ENCODE results near the gene C21orf58.

The C21orf58 gene

DNA sequence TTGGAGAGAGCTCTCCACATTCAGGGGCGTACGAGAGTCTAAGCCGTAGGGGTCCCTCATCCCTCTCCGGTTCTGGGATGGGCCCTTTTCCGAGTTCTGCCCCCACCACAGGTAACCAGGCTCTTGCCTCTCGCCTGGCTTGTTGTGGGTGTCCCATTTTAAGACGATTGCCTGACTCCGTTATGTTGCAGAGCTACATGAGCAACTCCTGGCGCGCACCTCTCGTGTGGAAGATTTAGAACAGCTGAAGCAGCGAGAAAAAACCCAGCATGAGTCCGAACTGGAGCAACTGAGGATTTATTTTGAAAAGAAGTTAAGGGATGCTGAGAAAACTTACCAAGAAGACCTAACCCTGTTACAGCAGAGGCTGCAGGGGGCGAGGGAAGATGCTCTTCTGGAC is 29.2 kb upstream of the C21orf58 start:
- H3K9me3 ChIP-seq (ENCODE audit: control insufficient read depth, low read length): no peaks in the 10 kb centered on the region
- H3K36me3 ChIP-seq (ENCODE audit: control insufficient read depth, insufficient read depth, low read length): peaks cover 93% of the 10 kb centered on the region
- no peaks in the 10 kb centered on the region for H3K4me1 ChIP-seq (ENCODE audit: control insufficient read depth, insufficient read depth, low read length, poor library complexity, severe bottlenecking)
- no peak overlapping the region for H3K4me3 ChIP-seq (ENCODE audit: extremely low read depth, insufficient read depth, low read length, poor library complexity, severe bottlenecking)
- 88 to 95% methylated on average over 11 to 14 of the region's 14 CpGs for WGBS, 2 experiments (ENCODE audit: insufficient coverage in 2 of 2)
- no peak overlapping the region for H3K27ac ChIP-seq (ENCODE audit: low read depth, low read length, severe bottlenecking)

DNA sequence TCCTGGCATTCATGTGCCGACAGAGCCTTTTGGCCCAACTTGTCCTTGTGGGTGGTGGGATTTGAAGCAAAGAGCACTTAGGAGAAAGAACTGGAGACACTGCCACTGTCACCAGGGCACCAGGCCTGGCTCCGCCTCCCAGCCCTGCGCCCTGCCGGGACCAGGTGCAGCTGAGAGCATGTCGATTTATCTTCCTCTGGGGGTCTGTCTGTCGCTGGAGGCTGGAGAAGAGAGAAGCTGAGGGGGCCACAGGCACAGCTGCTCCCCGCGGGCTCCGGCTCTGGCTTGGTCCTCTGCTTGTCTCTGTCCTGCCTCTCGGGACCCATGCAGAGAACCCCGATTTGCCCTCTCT is 28.5 kb upstream of the C21orf58 start:
- no peak overlapping the region for H3K4me3 ChIP-seq (ENCODE audit: extremely low read depth, insufficient read depth, low read length, poor library complexity, severe bottlenecking)
- no peaks in the 10 kb centered on the region for H3K4me1 ChIP-seq (ENCODE audit: control insufficient read depth, insufficient read depth, low read length, poor library complexity, severe bottlenecking)
- H3K9me3 ChIP-seq (ENCODE audit: control insufficient read depth, low read length): no peaks in the 10 kb centered on the region
- no peak overlapping the region for H3K27ac ChIP-seq (ENCODE audit: low read depth, low read length, severe bottlenecking)
- 94 to 98% methylated on average over 10 to 11 of the region's 11 CpGs for WGBS, 2 experiments (ENCODE audit: insufficient coverage in 2 of 2)
- peaks cover 93% of the 10 kb centered on the region for H3K36me3 ChIP-seq (ENCODE audit: control insufficient read depth, insufficient read depth, low read length)

DNA sequence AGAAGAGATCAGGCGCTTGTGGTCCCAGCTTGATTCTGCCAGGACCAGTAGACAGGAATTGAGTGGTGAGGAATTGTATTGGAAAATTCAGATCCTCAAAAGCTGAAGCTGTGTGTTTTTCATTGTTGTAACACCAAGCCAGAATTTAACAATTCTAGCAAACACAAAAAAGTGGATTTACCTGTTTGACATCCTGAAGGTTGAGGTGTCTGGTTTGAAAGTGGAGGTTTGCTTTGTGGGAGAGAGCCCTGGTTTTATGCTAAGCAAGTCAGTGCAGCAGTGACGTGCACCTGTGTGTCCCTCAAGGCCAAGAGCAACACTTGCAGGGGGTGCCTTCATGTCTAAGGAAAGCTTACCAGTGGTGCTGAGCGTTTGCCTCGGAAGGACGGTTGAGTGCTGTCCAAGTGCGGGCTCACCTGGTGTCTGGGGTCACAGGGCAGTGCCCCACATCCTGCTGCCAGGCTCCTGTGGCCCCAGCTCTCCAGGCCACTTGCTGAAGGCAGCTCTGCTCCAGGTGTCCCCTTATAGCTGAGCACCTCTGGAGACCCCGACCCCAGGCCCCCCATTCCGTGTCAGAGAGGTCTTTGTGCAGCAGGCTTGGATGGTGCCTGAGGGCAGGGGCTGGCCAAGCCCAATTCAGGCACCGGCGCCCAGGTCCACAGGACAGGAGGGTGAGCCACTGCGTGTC is 27.9 kb upstream of the C21orf58 start:
- H3K9me3 ChIP-seq (ENCODE audit: control insufficient read depth, low read length): no peaks in the 10 kb centered on the region
- 97 to 98% methylated on average over 10 to 11 of the region's 11 CpGs for WGBS, 2 experiments (ENCODE audit: insufficient coverage in 2 of 2)
- H3K4me3 ChIP-seq (ENCODE audit: extremely low read depth, insufficient read depth, low read length, poor library complexity, severe bottlenecking): no peak overlapping the region
- H3K36me3 ChIP-seq (ENCODE audit: control insufficient read depth, insufficient read depth, low read length): peaks cover 92% of the 10 kb centered on the region
- H3K4me1 ChIP-seq (ENCODE audit: control insufficient read depth, insufficient read depth, low read length, poor library complexity, severe bottlenecking): no peaks in the 10 kb centered on the region
- no peak overlapping the region for H3K27ac ChIP-seq (ENCODE audit: low read depth, low read length, severe bottlenecking)

DNA sequence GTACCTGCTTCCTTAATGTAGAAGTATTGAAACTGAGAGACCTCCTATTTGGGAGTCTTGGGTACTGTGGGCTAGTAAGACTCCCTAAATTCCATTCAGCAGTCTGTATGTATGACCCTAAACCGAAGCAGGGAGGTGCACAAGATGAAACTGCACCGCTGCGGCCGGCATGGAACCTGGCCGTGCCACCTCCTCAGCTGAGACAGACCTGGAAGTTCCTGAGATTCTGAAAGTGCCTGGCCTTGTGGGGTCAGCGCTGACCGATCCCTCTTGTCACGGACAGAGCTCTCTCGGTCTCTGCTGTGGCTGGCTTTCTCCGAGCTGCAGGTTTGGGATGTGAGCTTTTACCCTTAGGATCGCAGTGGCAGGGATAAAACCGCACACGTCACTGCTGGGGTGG is 27.3 kb upstream of the C21orf58 start:
- WGBS, 2 experiments (ENCODE audit: insufficient coverage in 2 of 2): 97 to 98% methylated on average over 13 of the region's 13 CpGs
- no peak overlapping the region for H3K4me3 ChIP-seq (ENCODE audit: extremely low read depth, insufficient read depth, low read length, poor library complexity, severe bottlenecking)
- H3K9me3 ChIP-seq (ENCODE audit: control insufficient read depth, low read length): no peaks in the 10 kb centered on the region
- no peaks in the 10 kb centered on the region for H3K4me1 ChIP-seq (ENCODE audit: control insufficient read depth, insufficient read depth, low read length, poor library complexity, severe bottlenecking)
- H3K27ac ChIP-seq (ENCODE audit: low read depth, low read length, severe bottlenecking): no peak overlapping the region
- peaks cover 90% of the 10 kb centered on the region for H3K36me3 ChIP-seq (ENCODE audit: control insufficient read depth, insufficient read depth, low read length)

DNA sequence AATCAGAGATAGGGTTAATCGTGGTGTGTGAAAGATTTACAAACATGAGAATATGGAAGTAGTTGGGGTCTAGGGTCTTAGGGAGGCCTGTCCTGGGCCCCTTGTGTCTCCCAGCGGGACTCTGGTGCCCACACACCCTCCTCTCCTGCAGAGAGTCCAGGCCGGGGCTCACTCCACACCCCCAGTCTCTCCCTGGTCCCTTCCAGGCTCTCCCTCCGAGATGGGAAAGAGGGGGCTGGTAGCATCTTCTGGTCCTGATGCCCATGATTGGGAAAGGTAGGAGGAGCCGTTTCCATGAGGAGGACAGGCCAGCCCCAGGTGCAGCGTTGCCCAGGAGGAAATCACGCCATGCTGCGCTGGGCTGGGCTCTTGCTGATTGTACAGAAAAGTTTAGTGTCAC is 26.9 kb upstream of the C21orf58 start:
- Histone ChIP-seq H3K9me3 (ENCODE audit: control insufficient read depth, low read length) (no peaks in the 10 kb centered on the region), H3K36me3 (ENCODE audit: control insufficient read depth, insufficient read depth, low read length) (peaks cover 90% of the 10 kb centered on the region), H3K4me1 (ENCODE audit: control insufficient read depth, insufficient read depth, low read length, poor library complexity, severe bottlenecking) (no peaks in the 10 kb centered on the region), H3K27ac (ENCODE audit: low read depth, low read length, severe bottlenecking) (no peak overlapping the region), H3K4me3 (ENCODE audit: extremely low read depth, insufficient read depth, low read length, poor library complexity, severe bottlenecking) (no peak overlapping the region)
- WGBS, 2 experiments (ENCODE audit: insufficient coverage in 2 of 2): 96 to 97% methylated on average over 5 to 7 of the region's 8 CpGs

DNA sequence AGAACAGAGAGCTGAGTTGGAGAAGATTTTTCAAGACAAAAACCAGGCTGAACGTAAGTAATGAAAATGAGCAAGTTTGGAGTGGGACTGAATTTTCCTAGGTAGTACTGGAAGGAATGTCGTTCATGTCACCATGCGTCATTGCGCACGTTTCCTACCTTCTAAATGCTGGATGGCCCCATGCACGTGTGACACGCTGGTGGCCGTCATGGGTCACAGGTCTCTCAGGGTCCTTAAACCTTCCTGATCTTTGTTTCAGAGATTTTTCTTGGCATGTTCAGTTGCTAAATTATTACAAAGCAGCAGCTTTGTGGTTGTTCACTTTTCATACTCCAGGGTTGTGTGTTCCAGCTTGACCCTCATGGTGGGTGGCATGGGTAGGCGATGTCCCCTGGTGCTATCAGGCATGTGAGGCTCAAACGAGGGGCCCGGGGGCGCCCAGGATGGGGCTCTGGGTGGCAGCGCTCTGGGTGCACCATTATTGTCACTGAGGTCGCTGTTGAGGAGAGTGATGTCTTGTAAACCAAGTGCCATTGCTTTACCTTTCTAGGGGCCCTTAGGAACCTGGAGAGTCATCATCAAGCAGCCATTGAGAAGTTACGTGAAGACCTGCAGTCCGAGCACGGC is 25.6 kb upstream of the C21orf58 start:
- Histone ChIP-seq H3K36me3 (ENCODE audit: control insufficient read depth, insufficient read depth, low read length) (peaks cover 92% of the 10 kb centered on the region), H3K9me3 (ENCODE audit: control insufficient read depth, low read length) (no peaks in the 10 kb centered on the region), H3K27ac (ENCODE audit: low read depth, low read length, severe bottlenecking) (no peak overlapping the region), H3K4me1 (ENCODE audit: control insufficient read depth, insufficient read depth, low read length, poor library complexity, severe bottlenecking) (no peaks in the 10 kb centered on the region), H3K4me3 (ENCODE audit: extremely low read depth, insufficient read depth, low read length, poor library complexity, severe bottlenecking) (no peak overlapping the region)
- WGBS, 2 experiments (ENCODE audit: insufficient coverage in 2 of 2): 96 to 99% methylated on average over 14 to 17 of the region's 17 CpGs

DNA sequence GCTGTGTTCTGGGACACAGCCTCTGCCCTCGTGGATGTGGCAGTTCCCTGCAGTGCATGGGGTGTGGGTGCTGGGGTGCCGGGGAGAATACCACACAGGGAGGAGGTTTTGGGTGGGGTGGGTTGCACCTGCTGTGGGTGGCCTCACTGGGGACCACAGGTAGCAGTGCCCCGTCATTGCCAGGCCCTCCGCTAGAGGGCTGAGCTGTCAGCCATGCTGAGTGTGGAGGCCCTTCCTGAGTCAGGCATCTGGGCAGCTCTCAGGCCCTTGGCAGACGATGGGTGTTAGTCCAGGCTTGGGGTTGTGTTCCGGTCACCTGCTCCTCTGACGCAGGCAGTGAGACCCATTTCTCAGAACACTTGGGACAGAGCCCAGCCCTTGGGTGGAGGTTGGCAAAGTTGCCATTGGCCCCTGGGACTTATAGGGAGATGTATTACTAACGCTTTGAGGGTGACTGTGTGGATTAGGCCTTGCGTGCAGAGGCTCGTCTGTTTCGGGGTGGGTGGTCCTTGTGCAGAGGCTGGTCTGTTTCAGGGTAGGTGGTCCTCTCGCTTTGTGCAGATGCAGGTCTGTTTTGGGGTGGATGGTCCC is 24.2 kb upstream of the C21orf58 start:
- Histone ChIP-seq H3K4me1 (ENCODE audit: control insufficient read depth, insufficient read depth, low read length, poor library complexity, severe bottlenecking) (no peaks in the 10 kb centered on the region), H3K4me3 (ENCODE audit: extremely low read depth, insufficient read depth, low read length, poor library complexity, severe bottlenecking) (no peak overlapping the region), H3K9me3 (ENCODE audit: control insufficient read depth, low read length) (no peaks in the 10 kb centered on the region), H3K36me3 (ENCODE audit: control insufficient read depth, insufficient read depth, low read length) (peaks cover 81% of the 10 kb centered on the region), H3K27ac (ENCODE audit: low read depth, low read length, severe bottlenecking) (no peak overlapping the region)
- 95 to 99% methylated on average over 8 to 11 of the region's 12 CpGs for WGBS, 2 experiments (ENCODE audit: insufficient coverage in 2 of 2)

DNA sequence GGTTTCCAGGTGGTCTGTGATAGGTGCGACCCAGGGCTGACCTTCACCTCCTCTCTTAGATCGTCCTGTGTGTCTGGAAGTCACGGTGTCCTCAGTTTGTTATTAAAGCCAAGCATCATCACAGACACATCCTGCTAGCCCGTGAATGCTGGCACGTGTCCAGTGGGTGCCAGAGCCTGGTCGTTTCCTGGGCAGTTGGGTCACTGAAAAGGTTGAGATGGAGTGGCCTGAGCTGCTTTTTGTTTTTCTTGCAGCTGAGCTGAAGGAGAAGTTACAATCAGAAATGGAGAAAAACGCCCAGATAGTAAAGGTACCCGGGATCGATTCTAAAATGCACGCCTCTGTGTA is 23.5 kb upstream of the C21orf58 start:
- WGBS, 2 experiments (ENCODE audit: insufficient coverage in 2 of 2): 91 to 98% methylated on average over 10 of the region's 10 CpGs
- H3K36me3 ChIP-seq (ENCODE audit: control insufficient read depth, insufficient read depth, low read length): peaks cover 78% of the 10 kb centered on the region
- no peak overlapping the region for H3K4me3 ChIP-seq (ENCODE audit: extremely low read depth, insufficient read depth, low read length, poor library complexity, severe bottlenecking)
- no peaks in the 10 kb centered on the region for H3K9me3 ChIP-seq (ENCODE audit: control insufficient read depth, low read length)
- H3K4me1 ChIP-seq (ENCODE audit: control insufficient read depth, insufficient read depth, low read length, poor library complexity, severe bottlenecking): no peaks in the 10 kb centered on the region
- no peak overlapping the region for H3K27ac ChIP-seq (ENCODE audit: low read depth, low read length, severe bottlenecking)

DNA sequence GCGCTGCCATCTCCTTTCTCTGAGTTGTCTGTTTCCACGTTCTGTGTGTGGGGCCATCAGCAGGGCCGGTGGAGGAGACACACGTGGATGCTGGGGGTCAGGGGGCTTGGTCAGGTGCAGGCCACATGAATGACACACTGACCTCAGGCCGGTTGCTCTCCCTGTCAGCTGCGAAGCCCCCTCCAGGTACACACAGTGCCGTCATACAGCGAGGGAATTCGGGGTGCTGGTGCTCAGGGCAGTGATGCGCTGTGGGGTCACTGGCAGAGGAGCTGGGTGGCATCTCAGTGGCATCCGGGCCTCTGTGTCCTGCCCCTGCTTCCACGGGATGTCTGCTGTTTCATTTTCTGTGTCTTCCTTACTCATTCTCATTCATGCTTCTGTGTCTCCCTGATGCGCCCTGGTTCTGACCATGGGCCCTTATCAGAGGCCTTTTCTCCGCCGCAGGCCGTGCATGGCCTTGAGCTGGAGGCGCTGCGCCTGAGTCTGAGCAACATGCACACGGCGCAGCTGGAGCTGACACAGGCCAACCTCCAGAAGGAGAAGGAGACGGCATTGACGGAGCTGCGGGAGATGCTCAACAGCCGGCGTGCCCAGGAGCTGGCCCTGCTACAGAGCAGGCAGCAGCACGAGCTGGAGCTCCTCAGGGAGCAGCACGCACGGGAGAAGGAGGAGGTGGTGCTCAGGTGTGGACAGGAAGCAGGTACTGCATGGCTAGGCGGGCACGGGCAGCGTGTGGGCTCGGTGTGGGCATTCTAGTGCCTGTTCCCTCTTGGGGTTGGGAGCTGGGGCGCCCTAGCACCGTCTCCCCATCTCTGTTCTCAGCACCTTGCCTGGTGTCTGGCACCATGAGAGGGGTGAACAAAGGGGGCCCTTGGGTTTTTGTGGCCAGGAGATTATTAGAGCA is 22.9 kb upstream of the C21orf58 start:
- H3K27ac ChIP-seq (ENCODE audit: low read depth, low read length, severe bottlenecking): no peak overlapping the region
- no peaks in the 10 kb centered on the region for H3K9me3 ChIP-seq (ENCODE audit: control insufficient read depth, low read length)
- H3K36me3 ChIP-seq (ENCODE audit: control insufficient read depth, insufficient read depth, low read length): peaks cover 72% of the 10 kb centered on the region
- WGBS, 2 experiments (ENCODE audit: insufficient coverage in 2 of 2): 95 to 97% methylated on average over 29 to 34 of the region's 34 CpGs
- no peaks in the 10 kb centered on the region for H3K4me1 ChIP-seq (ENCODE audit: control insufficient read depth, insufficient read depth, low read length, poor library complexity, severe bottlenecking)
- H3K4me3 ChIP-seq (ENCODE audit: extremely low read depth, insufficient read depth, low read length, poor library complexity, severe bottlenecking): no peak overlapping the region

DNA sequence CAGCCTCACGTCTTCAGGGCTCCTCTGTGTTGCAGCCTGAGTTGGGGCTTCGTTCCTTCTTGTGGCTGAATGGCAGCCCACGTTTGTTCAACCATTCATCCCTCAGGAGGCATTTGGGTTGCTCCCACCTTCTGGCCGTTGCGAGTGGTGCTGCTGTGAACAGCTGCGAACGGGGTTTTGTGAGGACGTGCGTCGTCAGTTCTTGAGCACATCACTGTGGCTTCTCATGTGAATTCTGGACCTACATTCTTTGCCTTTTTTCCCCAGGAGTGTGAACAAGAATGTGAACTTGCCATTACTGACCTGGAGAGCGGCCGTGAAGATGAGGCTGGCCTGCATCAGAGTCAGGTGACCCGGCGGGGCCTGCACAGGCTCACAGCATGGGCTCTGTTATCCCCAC is 22.2 kb upstream of the C21orf58 start:
- 94 to 95% methylated on average over 14 of the region's 14 CpGs for WGBS, 2 experiments (ENCODE audit: insufficient coverage in 2 of 2)
- H3K27ac ChIP-seq (ENCODE audit: low read depth, low read length, severe bottlenecking): no peak overlapping the region
- peaks cover 72% of the 10 kb centered on the region for H3K36me3 ChIP-seq (ENCODE audit: control insufficient read depth, insufficient read depth, low read length)
- no peak overlapping the region for H3K4me3 ChIP-seq (ENCODE audit: extremely low read depth, insufficient read depth, low read length, poor library complexity, severe bottlenecking)
- no peaks in the 10 kb centered on the region for H3K9me3 ChIP-seq (ENCODE audit: control insufficient read depth, low read length)
- no peaks in the 10 kb centered on the region for H3K4me1 ChIP-seq (ENCODE audit: control insufficient read depth, insufficient read depth, low read length, poor library complexity, severe bottlenecking)

Data from mesodermal cell (in vitro differentiated cells).